Subcutaneous abdominal adipose tissue (tissue), 5 donors: ENCODE results near the gene UGT1A9.

Experiments
- H3K27ac ChIP-seq: one replicate; pipeline ENCODE4 v1.7.0; 2013; ENCODE audit warnings: low read depth, mild to moderate bottlenecking, inconsistent platforms, low read length, moderate library complexity
- H3K27me3 ChIP-seq, 5 donors: one replicate each; pipeline ENCODE4 v1.7.0; 2013; ENCODE audit warnings: low read length in 5 of 5, inconsistent platforms in 1 of 5; ENCODE audit not compliant: control insufficient read depth in 5 of 5, insufficient read depth in 4 of 5
- H3K36me3 ChIP-seq, 5 donors: one replicate each; pipeline ENCODE4 v1.7.0; 2013; ENCODE audit warnings: low read length in 5 of 5; ENCODE audit not compliant: control insufficient read depth in 5 of 5, insufficient read depth in 5 of 5
- H3K4me1 ChIP-seq, 5 donors: one replicate each; pipeline ENCODE4 v1.7.0; 2013; ENCODE audit warnings: low read length in 5 of 5, mild to moderate bottlenecking in 3 of 5, moderate library complexity in 1 of 5; ENCODE audit not compliant: control insufficient read depth in 5 of 5, insufficient read depth in 5 of 5
- H3K4me3 ChIP-seq, 5 donors: one replicate each; pipeline ENCODE4 v1.7.0; 2013; ENCODE audit warnings: low read length in 5 of 5, low read depth in 1 of 5
- H3K9ac ChIP-seq, 5 donors: one replicate each; pipeline ENCODE4 v1.7.0; 2013; ENCODE audit warnings: low read length in 5 of 5, mild to moderate bottlenecking in 4 of 5, moderate library complexity in 3 of 5
- H3K9me3 ChIP-seq, 5 donors: one replicate each; pipeline ENCODE4 v1.7.0; 2013; ENCODE audit warnings: low read length in 5 of 5; ENCODE audit not compliant: control insufficient read depth in 5 of 5
- donor health status: healthy.
- donor health status: healthy.
- donor health status: healthy.
- donor health status: healthy.
- donor health status: healthy.

Gene UGT1A9

DNA sequence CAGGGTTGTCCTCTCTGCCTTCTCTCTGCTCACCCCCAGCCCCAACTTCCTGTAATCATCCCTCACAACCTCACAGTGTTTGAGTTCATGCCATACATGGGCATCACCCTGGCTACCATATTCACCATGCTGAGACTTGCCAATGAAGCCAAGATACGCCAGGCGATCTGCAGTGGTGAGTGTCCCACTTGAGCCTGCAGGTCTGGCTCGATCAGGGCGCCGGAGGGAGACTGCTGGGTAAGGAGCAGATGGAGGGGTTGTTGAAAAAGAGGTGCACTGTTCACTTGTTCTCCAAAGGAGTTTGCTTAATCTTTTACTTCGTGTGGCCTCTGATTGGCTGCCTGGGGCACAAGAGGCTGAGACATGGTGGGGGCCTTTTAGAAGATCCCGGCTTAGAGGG, 121.0 kb downstream of the UGT1A9 start:
- H3K36me3 ChIP-seq: no peaks in the 10 kb centered on the region
- H3K4me1 ChIP-seq: no peaks in the 10 kb centered on the region
- H3K27me3 ChIP-seq: peaks cover 0 to 3% (median 0%) of the 10 kb centered on the region in 5 donors
- H3K9ac ChIP-seq: no peak overlapping the region
- no peaks in the 10 kb centered on the region for H3K9me3 ChIP-seq
- no peak overlapping the region for H3K27ac ChIP-seq
- no peak overlapping the region for H3K4me3 ChIP-seq

GRCh38 chr2:233793465-233794127, 121.9 kb downstream of the UGT1A9 start:
- Histone ChIP-seq H3K27ac (no peak overlapping the region), H3K4me3 (no peak overlapping the region), H3K9ac (no peak overlapping the region), H3K36me3 (no peaks in the 10 kb centered on the region), H3K27me3 (peaks cover 0 to 3% (median 0%) of the 10 kb centered on the region in 5 donors), H3K9me3 (no peaks in the 10 kb centered on the region), H3K4me1 (no peaks in the 10 kb centered on the region)

DNA sequence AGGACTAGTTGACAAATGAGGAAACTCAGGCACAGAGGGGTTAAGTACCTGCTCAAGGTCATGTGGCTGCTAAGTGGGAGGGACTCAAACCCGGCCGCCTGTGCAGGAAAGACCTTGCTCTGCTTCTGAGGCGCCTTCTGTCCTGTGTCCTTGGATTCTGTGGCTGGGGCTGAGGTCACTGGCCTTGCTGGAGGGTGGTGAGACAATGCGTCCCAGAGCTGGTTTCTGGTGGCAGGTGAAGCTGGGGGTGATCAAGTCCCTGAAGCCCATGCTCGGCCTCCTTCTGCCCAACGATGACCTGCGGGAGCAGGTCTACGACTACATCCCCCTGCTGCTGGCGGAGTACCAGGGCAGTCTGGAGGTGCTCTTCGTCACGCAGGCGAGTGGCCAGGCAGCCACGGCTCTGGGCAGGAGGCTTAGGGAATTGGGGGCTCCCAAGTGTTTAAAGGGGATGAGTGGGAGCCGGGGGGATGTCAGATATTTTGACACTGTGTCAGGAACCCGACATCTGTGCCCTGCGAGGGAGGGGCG, 122.5 kb downstream of the UGT1A9 start:
- H3K27ac ChIP-seq: no peak overlapping the region
- no peaks in the 10 kb centered on the region for H3K36me3 ChIP-seq
- no peak overlapping the region for H3K4me3 ChIP-seq
- peaks cover 0 to 3% (median 0%) of the 10 kb centered on the region in 5 donors for H3K27me3 ChIP-seq
- H3K9me3 ChIP-seq: no peaks in the 10 kb centered on the region
- H3K9ac ChIP-seq: no peak overlapping the region
- H3K4me1 ChIP-seq: no peaks in the 10 kb centered on the region

GRCh38 chr2:233795735-233796171, 124.1 kb downstream of the UGT1A9 start:
- no peaks in the 10 kb centered on the region for H3K36me3 ChIP-seq
- no peak overlapping the region for H3K9ac ChIP-seq
- H3K4me1 ChIP-seq: no peaks in the 10 kb centered on the region
- no peaks in the 10 kb centered on the region for H3K9me3 ChIP-seq
- peaks cover 0 to 3% (median 3%) of the 10 kb centered on the region in 5 donors for H3K27me3 ChIP-seq
- no peak overlapping the region for H3K4me3 ChIP-seq
- no peak overlapping the region for H3K27ac ChIP-seq

GRCh38 chr2:233796254-233796653, 124.6 kb downstream of the UGT1A9 start:
- no peaks in the 10 kb centered on the region for H3K36me3 ChIP-seq
- no peaks in the 10 kb centered on the region for H3K9me3 ChIP-seq
- no peak overlapping the region for H3K4me3 ChIP-seq
- H3K9ac ChIP-seq: no peak overlapping the region
- no peaks in the 10 kb centered on the region for H3K4me1 ChIP-seq
- peaks cover 0 to 3% (median 3%) of the 10 kb centered on the region in 5 donors for H3K27me3 ChIP-seq
- H3K27ac ChIP-seq: no peak overlapping the region

DNA sequence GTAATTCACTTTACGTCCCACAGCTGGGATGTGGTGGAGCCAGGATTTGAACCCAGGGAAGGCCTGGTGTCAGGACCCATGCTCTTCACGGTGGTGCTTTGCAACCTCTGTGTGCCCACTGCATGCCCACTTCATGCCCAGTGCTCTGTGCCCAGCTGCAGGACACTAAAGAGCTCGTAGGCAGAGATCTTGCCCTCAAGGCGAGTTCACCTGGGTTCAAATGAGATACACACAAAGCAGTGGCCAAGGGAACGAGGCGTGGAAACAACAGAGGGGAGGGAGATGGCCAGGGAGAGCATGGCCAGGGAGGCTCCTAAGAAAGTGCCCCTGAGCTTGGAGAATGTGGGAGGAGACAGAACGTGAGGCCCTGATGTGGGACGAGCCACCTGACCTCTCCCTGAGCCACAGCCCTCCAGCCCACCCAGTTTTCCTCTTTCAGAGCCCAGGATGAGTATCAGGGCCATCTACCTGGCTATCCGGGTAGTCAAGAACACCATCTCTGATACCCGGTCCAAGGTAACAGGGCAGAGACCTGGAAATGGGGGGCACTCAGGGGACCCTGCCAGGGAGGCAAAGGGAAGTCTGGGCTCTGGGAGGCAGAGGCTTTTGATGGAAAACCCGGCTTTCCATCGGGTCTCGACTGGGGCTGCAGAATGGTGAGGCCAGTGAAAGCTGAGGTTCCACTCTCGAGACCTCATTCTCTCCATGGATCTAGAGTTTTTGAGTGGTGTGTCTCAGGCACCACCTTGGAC, 126.8 kb downstream of the UGT1A9 start:
- H3K9me3 ChIP-seq: no peaks in the 10 kb centered on the region
- H3K4me1 ChIP-seq: no peaks in the 10 kb centered on the region
- H3K27me3 ChIP-seq: peaks cover 0 to 3% (median 3%) of the 10 kb centered on the region in 5 donors
- no peaks in the 10 kb centered on the region for H3K36me3 ChIP-seq
- H3K4me3 ChIP-seq: no peak overlapping the region
- no peak overlapping the region for H3K27ac ChIP-seq
- H3K9ac ChIP-seq: no peak overlapping the region

- no peak overlapping the region for H3K27ac ChIP-seq
- H3K36me3 ChIP-seq: no peaks in the 10 kb centered on the region
- H3K4me3 ChIP-seq: no peak overlapping the region
- no peak overlapping the region for H3K9ac ChIP-seq
- peaks cover 0 to 3% (median 0%) of the 10 kb centered on the region in 5 donors for H3K27me3 ChIP-seq
- H3K4me1 ChIP-seq: no peaks in the 10 kb centered on the region
- H3K9me3 ChIP-seq: no peaks in the 10 kb centered on the region
These were observed 127.5 kb downstream of the UGT1A9 start for GRCh38 chr2:233799087-233799665.

DNA sequence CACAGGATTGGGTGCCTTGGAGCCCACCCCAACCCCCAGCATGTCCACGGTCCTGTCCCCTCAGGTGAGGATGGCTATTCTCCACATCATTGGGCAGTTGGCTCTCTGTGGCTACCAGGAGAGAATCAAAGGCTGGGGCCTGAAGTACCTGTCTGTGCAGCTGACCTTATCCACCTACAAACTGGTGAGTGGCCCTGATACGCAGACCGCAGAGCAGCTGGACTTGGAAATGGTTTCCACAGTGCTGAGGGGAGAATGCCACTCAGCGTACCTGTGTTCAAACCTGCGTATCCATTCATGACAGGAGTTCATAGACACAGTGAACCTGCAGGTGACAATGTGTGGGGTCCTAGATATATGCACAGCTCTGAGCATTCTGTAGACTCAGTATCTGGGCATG, 128.0 kb downstream of the UGT1A9 start:
- Histone ChIP-seq H3K36me3 (no peaks in the 10 kb centered on the region), H3K27ac (no peak overlapping the region)

DNA sequence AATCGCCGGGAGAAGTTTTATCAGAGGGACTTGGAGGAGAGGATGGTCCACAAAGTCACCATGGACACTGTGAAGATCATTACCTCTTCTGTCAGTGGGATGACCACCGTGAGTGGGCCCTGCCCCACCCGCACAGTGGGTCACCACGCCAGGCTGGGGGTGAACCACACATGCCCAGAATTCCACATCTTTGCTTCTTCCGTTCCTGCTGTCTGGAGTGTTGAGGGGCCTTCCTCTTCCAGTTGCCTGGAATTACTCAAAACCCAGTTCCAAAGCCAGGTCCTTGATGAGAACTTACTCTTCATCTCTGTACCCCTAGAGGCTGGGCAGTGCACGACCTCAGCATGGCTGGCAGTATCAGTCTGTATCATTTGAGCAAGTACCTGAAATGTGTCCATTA, 128.5 kb downstream of the UGT1A9 start:
- Histone ChIP-seq H3K36me3 (no peaks in the 10 kb centered on the region), H3K27me3 (peaks cover 0 to 3% (median 0%) of the 10 kb centered on the region in 5 donors), H3K9ac (no peak overlapping the region), H3K27ac (no peak overlapping the region), H3K9me3 (no peaks in the 10 kb centered on the region), H3K4me1 (no peaks in the 10 kb centered on the region), H3K4me3 (no peak overlapping the region)

More for the DNA sequence above, 128.0 kb downstream of the UGT1A9 start:
- H3K27me3 ChIP-seq: peaks cover 0 to 3% (median 0%) of the 10 kb centered on the region in 5 donors
- no peak overlapping the region for H3K9ac ChIP-seq
- H3K9me3 ChIP-seq: no peaks in the 10 kb centered on the region
- no peaks in the 10 kb centered on the region for H3K4me1 ChIP-seq
- H3K4me3 ChIP-seq: no peak overlapping the region
